ENCODE measurements around the gene TPK1. TPM values are rescaled to one million over a fixed set of nuclear protein-coding genes. Genes with fewer than 3 reads are reported as not detected.

TPK1 gene
- polyA plus RNA-seq, result 10 to 100 TPM; 15.8 to 18.2 (median 16.7) TPM

DNA sequence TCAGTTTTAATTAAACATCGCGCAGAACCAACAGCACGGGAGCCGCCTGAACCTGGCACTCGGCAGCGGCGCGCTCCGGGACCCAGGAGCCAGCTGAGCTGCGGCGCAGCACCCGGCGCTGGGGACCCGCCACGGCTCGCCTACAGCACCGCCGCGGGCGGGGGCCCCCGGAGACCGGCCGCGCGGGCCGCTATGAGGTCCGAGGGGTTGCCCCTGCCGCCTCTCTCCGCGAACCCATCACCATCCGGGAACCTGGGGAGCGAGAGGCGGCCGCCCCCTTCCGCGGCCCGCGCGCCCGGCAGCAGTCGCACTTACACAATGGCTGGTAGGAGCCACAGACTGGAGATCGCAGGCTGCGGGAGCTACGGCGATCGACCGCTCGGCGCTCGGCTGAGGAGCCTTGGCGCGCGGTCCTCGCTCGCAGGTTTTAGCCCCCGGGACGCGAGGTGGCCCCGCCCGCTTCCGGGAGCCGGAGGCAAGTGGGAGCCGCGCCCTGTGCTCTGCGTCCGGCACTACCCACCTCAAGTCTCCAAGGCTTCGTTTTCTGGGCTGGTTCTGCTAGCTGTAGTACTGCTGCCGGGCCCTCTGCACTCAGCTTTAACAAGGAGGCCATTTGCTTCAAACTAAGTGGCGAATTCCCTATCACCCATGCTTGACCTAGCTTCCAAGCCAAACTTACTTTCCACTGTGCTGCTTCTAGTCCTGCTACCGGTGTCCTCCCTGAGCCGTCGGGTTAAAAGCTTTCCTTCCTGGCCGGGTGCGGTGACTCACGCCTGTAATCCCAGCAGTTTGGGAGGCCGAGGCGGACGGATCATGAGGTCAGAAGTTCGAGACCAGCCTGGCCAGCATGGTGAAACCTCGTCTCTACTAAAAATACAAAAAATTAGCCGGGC is at the start of gene TPK1:
TSS of gene TPK1 (minus strand) at position 402 of the 893 bp plus-strand sequence. CDS start 451 bp downstream, outside the sequence.
- Mint-ChIP-seq H3K9me3 (peaks cover 0 to 11% (median 4%) of the 10 kb centered on the region in 6 donors), H3K36me3 (peaks cover 8 to 13% (median 10%) of the 10 kb centered on the region in 3 donors), H3K4me1 (peaks cover 30 to 41% of the 10 kb centered on the region in 2 donors)

DNA sequence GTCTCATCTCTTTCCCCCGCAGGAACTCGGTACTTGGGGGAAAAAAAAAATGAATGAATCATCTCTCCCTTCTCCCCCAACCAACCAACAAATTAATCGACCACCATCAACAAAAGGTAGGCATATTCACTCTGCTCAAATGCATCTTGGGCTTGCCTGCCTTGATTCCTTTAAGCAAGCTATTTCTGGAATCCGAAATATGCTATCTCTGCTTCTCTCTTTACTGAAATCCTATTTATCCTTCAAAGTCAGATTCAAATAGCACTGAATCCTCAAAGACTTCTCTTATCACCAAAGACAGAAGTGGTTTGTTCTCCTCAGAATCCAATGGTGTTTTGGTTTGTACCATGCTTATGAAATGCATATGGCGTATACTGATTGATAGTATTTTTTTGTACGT is 49.6 kb upstream of the TPK1 start:
- Mint-ChIP-seq H3K27ac (no peak overlapping the region), H3K36me3 (no peaks in the 10 kb centered on the region), H3K27me3 (ENCODE audit: low read depth in 3 of 3) (peaks cover 2 to 3% (median 2%) of the 10 kb centered on the region in 3 donors), H3K9me3 (no peaks in the 10 kb centered on the region), H3K4me1 (no peaks in the 10 kb centered on the region), H3K4me3 (no peak overlapping the region)
- no peak for DNase-seq

More for the DNA sequence above, at the start of gene TPK1:
- peak; percentile 90 to 92 (median 91) for DNase-seq
- Mint-ChIP-seq H3K27ac (peak within 1 kb of the TSS; percentile 94 to 99 (median 98)), H3K27me3 (ENCODE audit: low read depth in 3 of 3) (peaks cover 4 to 7% (median 5%) of the 10 kb centered on the region in 3 donors), H3K4me3 (peak within 1 kb of the TSS; percentile 89 to 99 (median 97))

DNA sequence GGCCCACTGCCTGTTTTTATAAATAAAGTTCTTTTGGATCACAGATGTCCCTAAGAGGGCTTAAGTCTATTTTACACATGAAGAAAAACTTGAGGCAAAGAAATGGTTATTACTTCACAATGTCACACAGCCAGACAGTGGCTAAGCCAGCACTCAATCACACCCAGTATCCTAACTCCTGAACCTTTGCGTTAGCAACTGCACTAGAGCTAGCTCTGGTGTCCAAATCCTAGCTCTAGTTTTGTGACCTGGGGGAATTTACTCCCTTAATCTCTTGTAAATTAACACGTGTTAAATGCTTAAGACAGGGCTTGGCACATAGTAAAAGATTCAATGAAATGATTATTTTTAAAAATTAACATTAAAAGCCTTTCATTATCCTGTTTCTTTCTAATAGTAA is 49.0 kb upstream of the TPK1 start:
- no peaks in the 10 kb centered on the region for H3K9me3 Mint-ChIP-seq
- H3K4me1 Mint-ChIP-seq, result no peaks in the 10 kb centered on the region
- no peak for DNase-seq
- peaks cover 2 to 3% (median 2%) of the 10 kb centered on the region in 3 donors for H3K27me3 Mint-ChIP-seq (ENCODE audit: low read depth in 3 of 3)
- H3K36me3 Mint-ChIP-seq, result no peaks in the 10 kb centered on the region
- no peak overlapping the region for H3K4me3 Mint-ChIP-seq
- H3K27ac Mint-ChIP-seq, result no peak overlapping the region

DNA sequence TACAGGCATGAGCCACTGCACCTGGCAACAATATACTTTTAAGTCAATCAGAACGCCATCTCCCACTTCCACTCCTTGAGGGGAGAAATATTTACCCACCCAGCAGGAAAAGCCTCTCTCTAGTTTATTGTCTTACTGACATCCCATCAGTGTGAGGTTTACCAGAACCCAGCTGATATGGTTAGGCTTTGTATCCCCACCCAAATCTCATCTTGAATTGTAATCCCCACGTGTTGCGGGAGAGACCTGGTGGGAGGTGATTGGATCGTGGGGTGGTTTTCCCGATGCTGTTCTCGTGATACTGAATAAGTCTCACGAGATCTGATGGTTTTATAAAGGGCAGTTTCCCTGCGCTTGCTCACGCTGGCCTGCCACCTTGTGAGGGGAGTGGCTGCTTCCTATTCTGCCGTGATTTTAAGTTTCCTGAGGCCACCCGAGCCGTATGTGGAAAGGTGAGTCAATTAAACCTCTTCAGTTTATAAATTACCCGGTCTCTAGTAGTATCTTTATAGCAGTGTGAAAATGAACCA is 37.5 kb upstream of the TPK1 start:
- no peak for DNase-seq
- no peaks in the 10 kb centered on the region for H3K4me1 Mint-ChIP-seq
- no peak overlapping the region for H3K27ac Mint-ChIP-seq
- no peak overlapping the region for H3K4me3 Mint-ChIP-seq
- peaks cover 0 to 21% (median 2%) of the 10 kb centered on the region in 3 donors for H3K27me3 Mint-ChIP-seq (ENCODE audit: low read depth in 3 of 3)
- H3K9me3 Mint-ChIP-seq, result no peaks in the 10 kb centered on the region
- no peaks in the 10 kb centered on the region for H3K36me3 Mint-ChIP-seq

DNA sequence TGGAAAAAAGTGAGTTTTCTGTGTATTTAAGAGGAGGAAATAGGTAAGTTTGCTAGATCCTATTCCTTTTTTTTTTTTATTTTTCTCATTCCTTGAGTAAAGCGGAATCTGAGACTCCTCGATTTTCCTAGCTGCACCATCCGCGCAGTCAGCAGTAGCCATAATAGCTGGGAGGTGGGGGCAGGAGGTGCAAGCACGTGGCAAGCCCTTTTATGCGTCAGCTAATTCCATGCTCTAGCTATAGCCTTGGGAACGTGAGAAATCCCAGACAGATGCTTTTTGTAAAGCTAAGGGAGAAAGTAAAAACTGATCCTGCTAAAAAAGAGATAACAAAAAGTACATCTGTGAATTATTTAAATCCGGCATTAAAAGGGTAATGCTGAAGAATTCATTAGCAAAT is 33.2 kb upstream of the TPK1 start:
- DNase-seq, result no peak
- Mint-ChIP-seq H3K27me3 (ENCODE audit: low read depth in 3 of 3) (peaks cover 0 to 17% (median 2%) of the 10 kb centered on the region in 3 donors), H3K27ac (no peak overlapping the region), H3K36me3 (no peaks in the 10 kb centered on the region), H3K4me1 (no peaks in the 10 kb centered on the region), H3K9me3 (no peaks in the 10 kb centered on the region), H3K4me3 (no peak overlapping the region)

DNA sequence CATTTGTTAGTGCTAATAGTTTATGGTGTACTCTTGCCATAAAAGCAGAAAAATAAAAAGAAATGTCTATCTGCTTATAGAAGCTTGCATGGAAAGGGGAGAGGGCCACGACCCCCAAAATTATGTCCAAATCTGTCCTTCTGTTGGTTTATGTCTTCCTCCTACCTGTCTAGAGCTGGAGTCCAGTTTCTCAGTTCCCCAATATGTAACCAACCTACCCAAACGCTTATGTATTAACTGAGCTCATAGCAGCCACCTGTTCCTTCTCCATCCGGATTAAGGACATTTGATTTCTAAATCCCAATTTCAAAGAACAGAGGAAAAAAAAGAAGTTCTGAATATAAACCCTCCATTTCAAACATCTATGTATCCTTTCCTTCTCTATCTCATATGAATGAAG is 30.3 kb upstream of the TPK1 start:
- H3K36me3 Mint-ChIP-seq, result no peaks in the 10 kb centered on the region

DNA sequence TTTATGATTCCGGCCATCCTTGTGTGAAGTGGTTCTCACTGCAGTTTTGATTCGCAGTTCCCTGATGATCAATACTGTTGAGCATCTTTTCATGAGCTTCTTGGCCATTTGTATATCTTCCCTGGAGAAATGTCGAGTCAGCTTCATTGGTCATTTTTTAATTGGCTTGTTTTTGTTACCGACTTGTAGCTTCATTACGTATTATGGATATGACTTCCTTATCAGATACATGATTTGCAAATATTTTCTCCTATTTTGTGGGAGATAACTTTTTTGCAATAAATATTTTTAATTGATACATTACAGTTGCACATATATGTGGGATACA is 27.4 kb upstream of the TPK1 start:
- DNase-seq, result no peak
- Mint-ChIP-seq H3K36me3 (no peaks in the 10 kb centered on the region), H3K4me1 (no peaks in the 10 kb centered on the region), H3K27me3 (ENCODE audit: low read depth in 3 of 3) (peaks cover 0 to 12% (median 0%) of the 10 kb centered on the region in 3 donors), H3K9me3 (no peaks in the 10 kb centered on the region), H3K27ac (no peak overlapping the region), H3K4me3 (no peak overlapping the region)

More for the DNA sequence above, 30.3 kb upstream of the TPK1 start:
- Mint-ChIP-seq H3K27me3 (ENCODE audit: low read depth in 3 of 3) (peaks cover 0 to 19% (median 0%) of the 10 kb centered on the region in 3 donors), H3K9me3 (no peaks in the 10 kb centered on the region), H3K27ac (no peak overlapping the region), H3K4me3 (no peak overlapping the region), H3K4me1 (no peaks in the 10 kb centered on the region)
- no peak for DNase-seq

DNA sequence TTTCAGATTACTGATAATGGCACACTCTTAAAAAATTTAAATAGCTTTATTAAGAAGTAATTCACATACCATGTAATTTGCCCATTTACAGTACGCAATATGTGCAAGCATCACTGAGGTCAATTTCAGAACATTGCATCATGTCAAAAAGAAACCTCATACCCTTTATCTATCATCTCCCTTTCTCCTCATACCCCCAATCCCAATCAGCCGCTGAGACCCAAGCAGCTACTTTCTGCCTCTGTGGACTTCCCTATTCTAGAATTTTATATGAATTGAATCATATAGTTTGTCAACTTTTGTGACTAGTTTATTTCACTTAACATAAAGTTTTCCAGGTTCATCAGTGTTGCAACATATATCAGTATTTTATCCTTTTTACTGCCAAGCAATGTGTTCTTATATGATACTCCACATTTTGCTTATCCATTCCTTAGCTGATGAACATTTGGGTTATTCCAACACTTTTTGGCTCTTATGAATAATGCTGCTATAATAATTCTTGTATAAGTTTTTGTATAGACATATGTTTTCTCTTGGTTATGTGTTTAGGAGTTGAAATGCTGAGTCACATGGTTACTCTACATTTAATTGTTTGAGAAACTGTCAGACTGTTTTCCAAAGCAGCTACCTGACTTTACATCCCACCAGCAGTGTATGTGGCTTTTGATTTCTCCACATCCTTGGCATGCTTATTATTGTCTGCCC is 26.9 kb upstream of the TPK1 start:
- Mint-ChIP-seq H3K9me3 (no peaks in the 10 kb centered on the region), H3K4me3 (no peak overlapping the region), H3K27ac (peak overlapping the region in 1 of 6 donors; percentile 25), H3K4me1 (no peaks in the 10 kb centered on the region), H3K27me3 (ENCODE audit: low read depth in 3 of 3) (peaks cover 0 to 12% (median 0%) of the 10 kb centered on the region in 3 donors), H3K36me3 (no peaks in the 10 kb centered on the region)
- no peak for DNase-seq

DNA sequence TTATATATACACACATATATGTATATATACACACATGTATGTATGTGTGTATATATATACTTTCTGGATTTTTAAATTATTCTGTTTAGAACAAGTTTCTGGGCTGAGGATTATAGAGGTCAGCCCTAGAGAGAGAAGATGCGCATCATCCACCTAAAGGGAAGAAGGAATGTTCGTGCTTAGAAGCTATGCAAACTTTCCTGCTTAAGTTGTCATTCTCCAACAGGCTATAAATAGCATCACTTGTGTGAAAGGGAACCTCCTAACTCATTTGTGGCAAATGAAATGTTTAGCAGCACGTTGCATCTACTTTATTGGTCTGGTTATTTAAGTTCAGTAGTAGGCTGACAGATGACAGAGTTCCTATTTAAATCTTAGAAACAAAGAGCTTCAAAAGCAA is 23.9 kb upstream of the TPK1 start:
- Mint-ChIP-seq H3K27me3 (ENCODE audit: low read depth in 3 of 3) (peaks cover 0 to 9% (median 4%) of the 10 kb centered on the region in 3 donors), H3K36me3 (no peaks in the 10 kb centered on the region), H3K9me3 (no peaks in the 10 kb centered on the region), H3K4me3 (no peak overlapping the region), H3K27ac (no peak overlapping the region), H3K4me1 (no peaks in the 10 kb centered on the region)
- no peak for DNase-seq

DNA sequence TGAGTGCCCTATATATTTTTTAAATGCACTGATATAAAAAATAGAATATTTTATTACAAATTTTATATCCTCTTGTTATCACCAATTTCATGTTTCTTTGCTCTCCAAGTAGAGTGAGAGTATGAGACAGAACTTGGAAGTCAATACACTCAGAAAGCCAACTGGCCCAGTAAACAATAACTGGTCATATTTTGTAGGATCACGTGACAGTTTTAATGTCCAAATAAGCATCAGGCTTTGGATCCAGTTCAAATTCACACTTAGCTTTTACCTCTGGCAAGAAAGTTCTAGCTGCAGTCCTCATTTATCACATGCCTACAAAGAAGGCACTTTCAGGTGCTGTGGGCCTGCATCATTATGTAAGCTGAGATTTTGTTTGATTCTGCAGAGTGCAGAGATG is 21.6 kb upstream of the TPK1 start:
- H3K4me3 Mint-ChIP-seq, result no peak overlapping the region
- H3K4me1 Mint-ChIP-seq, result no peaks in the 10 kb centered on the region
- DNase-seq, result no peak
- H3K36me3 Mint-ChIP-seq, result no peaks in the 10 kb centered on the region
- no peaks in the 10 kb centered on the region for H3K9me3 Mint-ChIP-seq
- no peak overlapping the region for H3K27ac Mint-ChIP-seq
- H3K27me3 Mint-ChIP-seq (ENCODE audit: low read depth in 3 of 3), result peaks cover 2 to 7% (median 4%) of the 10 kb centered on the region in 3 donors

DNA sequence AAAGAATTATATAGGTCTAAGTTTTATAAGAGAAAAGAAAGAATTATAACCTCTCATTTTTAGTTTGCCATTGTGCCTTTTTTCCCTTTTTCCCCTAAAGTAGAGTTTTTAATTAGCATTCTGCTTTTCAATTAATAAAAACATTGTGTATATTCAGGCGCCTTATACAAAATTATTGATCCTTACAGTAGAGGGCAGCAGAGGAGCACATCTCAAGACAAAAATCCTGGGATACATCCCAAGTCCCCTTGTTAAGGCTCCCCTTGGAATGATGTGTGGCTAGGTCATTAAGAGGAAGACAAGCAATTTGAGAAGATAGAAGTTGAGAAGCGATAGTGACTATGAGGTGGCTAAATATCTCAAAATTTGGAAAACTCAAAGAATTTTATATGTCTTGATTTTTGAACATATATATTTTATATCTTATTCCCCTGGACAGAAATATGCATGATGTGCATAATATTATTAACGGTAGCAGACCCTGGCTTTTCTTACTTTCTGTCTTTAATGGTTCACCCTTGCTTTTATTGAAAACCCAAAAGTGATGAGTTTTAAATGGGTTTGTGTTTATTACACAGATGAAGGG is 19.1 kb upstream of the TPK1 start:
- peaks cover 0 to 4% (median 0%) of the 10 kb centered on the region in 6 donors for H3K9me3 Mint-ChIP-seq
- no peaks in the 10 kb centered on the region for H3K4me1 Mint-ChIP-seq
- no peak overlapping the region for H3K27ac Mint-ChIP-seq
- H3K4me3 Mint-ChIP-seq, result no peak overlapping the region
- peaks cover 2 to 7% (median 4%) of the 10 kb centered on the region in 3 donors for H3K27me3 Mint-ChIP-seq (ENCODE audit: low read depth in 3 of 3)
- peaks cover 0 to 9% (median 4%) of the 10 kb centered on the region in 3 donors for H3K36me3 Mint-ChIP-seq
- DNase-seq, result no peak

DNA sequence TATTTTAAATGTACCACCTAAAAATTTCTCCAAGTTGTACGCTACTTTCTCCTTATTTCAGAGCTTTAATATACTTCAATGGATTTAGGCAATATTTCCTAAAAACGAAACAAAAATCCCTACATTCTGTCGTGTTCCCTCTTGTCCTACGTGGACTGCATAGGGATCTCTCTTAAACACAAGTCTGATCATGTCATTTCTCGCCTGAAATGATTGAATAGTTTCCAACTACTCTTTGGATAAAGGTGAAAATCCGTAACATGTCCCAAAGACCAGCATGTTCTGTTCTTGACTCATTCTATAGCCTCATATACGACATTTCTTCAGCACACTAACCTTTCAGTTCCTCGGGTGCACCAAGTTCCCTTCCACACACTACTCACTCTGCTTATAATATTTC is 17.7 kb upstream of the TPK1 start:
- Mint-ChIP-seq H3K4me1 (no peaks in the 10 kb centered on the region), H3K27me3 (ENCODE audit: low read depth in 3 of 3) (peaks cover 2 to 7% (median 7%) of the 10 kb centered on the region in 3 donors), H3K36me3 (peaks cover 0 to 9% (median 4%) of the 10 kb centered on the region in 3 donors), H3K4me3 (no peak overlapping the region), H3K27ac (no peak overlapping the region), H3K9me3 (peaks cover 0 to 4% (median 0%) of the 10 kb centered on the region in 6 donors)
- DNase-seq, result no peak

DNA sequence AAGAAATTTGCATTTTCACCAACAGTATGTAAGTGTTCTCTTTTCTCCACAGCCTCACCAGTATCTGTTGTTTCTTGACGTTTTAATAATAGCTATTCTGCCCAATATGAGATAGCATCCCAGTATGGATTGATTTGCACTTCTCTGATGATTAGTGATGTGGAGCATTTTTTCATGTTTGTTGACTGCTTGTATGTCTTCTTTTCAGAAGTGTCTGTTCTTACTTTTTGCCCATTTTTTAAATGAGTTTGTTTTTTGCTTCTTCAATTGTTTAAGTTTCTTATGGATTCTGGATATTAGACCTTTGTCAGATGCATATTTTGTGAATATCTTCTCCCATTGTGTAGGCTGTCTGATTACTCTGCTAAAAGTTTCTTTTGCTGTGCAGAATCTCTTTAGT is 12.2 kb upstream of the TPK1 start:
- Mint-ChIP-seq H3K4me1 (no peaks in the 10 kb centered on the region), H3K27ac (no peak overlapping the region), H3K36me3 (peaks cover 0 to 12% (median 4%) of the 10 kb centered on the region in 3 donors), H3K27me3 (ENCODE audit: low read depth in 3 of 3) (peaks cover 2 to 3% (median 3%) of the 10 kb centered on the region in 3 donors), H3K9me3 (peaks cover 0 to 4% (median under 1%) of the 10 kb centered on the region in 6 donors), H3K4me3 (no peak overlapping the region)
- DNase-seq, result no peak

Measured in immature natural killer cell (primary cell).